Neutrophil (primary cell): Measurements from ENCODE around the gene OSBPL1A.

ENCODE experiments used
- H3K27ac ChIP-seq: fragments of 200-600 bp; sonication (generic); 2 replicates; pipeline ENCODE4 v1.5.1; 2016; ENCODE audit warnings: mild to moderate bottlenecking, moderate library complexity
- H3K27me3 ChIP-seq: fragments of 200-600 bp; sonication (generic); 2 replicates; pipeline ENCODE4 v1.6.0; 2016; ENCODE audit warnings: mild to moderate bottlenecking
- H3K36me3 ChIP-seq: fragments of 200-600 bp; sonication (generic); 2 replicates; pipeline ENCODE4 v1.5.1; 2017
- H3K4me1 ChIP-seq, 2 experiments: fragments of 200-600 bp in 1 of 2; sonication (generic) in 1 of 2; 1 replicate in 1 of 2; 2 replicates in 1 of 2; pipeline versions ENCODE4 v1.5.1 to v1.6.1; 2013 to 2016; ENCODE audit warnings: low read depth in 1 of 2, low read length in 1 of 2, mild to moderate bottlenecking in 1 of 2, moderate library complexity in 1 of 2; ENCODE audit not compliant: control insufficient read depth in 1 of 2, insufficient read depth in 1 of 2
- H3K4me3 ChIP-seq, 2 experiments: fragments of 200-600 bp in 1 of 2; sonication (generic) in 1 of 2; 1 replicate in 1 of 2; 2 replicates in 1 of 2; pipeline ENCODE4 v1.5.1; 2013 to 2016; ENCODE audit warnings: low read depth in 1 of 2, low read length in 1 of 2, mild to moderate bottlenecking in 1 of 2, moderate library complexity in 1 of 2
- H3K9me3 ChIP-seq: fragments of 200-600 bp; sonication (generic); 2 replicates; pipeline ENCODE4 v1.5.1; 2016
- TF ChIP-seq, protein P1 (sequence below): fragments of 200-600 bp; sonication (generic); IDR thresholded peaks from 2 replicates; pipeline ENCODE4 v1.5.1; 2016; ENCODE audit warnings: antibody characterized with exemption

The OSBPL1A gene

DNA sequence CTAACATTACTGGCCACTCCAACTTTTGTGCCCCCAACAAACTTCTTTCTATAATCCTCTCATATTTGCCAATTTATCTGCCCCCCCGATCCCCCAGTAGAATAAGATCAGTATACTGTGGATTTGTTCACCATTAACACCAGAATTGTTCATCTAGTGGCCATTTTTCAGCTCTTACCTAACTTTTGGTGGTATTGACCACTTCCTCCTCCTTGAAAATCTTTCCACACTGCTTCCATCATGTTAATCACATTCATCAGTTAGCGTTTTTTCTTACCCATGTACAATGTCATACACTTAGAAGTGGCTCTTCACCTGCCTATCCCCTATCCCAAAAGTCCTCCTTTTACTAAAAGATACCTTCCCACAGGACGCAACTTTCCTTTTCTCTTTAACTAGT, 35.0 kb upstream of the OSBPL1A start:
- TF ChIP-seq, protein P1, sequence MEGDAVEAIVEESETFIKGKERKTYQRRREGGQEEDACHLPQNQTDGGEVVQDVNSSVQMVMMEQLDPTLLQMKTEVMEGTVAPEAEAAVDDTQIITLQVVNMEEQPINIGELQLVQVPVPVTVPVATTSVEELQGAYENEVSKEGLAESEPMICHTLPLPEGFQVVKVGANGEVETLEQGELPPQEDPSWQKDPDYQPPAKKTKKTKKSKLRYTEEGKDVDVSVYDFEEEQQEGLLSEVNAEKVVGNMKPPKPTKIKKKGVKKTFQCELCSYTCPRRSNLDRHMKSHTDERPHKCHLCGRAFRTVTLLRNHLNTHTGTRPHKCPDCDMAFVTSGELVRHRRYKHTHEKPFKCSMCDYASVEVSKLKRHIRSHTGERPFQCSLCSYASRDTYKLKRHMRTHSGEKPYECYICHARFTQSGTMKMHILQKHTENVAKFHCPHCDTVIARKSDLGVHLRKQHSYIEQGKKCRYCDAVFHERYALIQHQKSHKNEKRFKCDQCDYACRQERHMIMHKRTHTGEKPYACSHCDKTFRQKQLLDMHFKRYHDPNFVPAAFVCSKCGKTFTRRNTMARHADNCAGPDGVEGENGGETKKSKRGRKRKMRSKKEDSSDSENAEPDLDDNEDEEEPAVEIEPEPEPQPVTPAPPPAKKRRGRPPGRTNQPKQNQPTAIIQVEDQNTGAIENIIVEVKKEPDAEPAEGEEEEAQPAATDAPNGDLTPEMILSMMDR: no peak

DNA sequence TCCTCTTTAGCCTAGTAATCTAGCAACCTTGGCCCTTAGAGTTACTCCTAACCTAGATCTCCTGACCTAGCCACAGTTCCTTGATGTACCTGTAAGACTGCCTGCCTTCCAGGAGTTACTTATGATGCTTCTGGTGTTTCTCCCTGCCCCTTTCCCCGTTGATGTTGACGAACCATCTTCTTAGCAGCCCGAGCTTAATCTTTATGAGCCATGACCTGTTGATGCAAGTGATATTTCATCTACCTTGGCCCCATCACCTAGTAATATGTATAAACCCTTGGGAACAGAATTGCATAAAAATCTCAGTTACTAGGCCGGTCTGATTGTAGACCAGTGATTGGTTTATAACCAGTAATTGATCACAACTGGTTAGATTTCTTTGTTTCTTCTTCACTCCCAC, 31.6 kb upstream of the OSBPL1A start:
- TF ChIP-seq, protein P1: no peak
- Histone ChIP-seq H3K36me3 (no peaks in the 10 kb centered on the region), H3K4me1 (peaks cover 16 to 20% of the 10 kb centered on the region in 2 experiments), H3K9me3 (no peaks in the 10 kb centered on the region), H3K27ac (no peak overlapping the region), H3K4me3 (no peak overlapping the region), H3K27me3 (peaks cover 13% of the 10 kb centered on the region)

More for the DNA sequence above, 35.0 kb upstream of the OSBPL1A start:
- Histone ChIP-seq H3K9me3 (no peaks in the 10 kb centered on the region), H3K27me3 (no peaks in the 10 kb centered on the region), H3K36me3 (peaks cover 8% of the 10 kb centered on the region), H3K4me3 (no peak overlapping the region), H3K27ac (peak overlapping the region; percentile 59), H3K4me1 (peaks cover 7 to 12% of the 10 kb centered on the region in 2 experiments)

DNA sequence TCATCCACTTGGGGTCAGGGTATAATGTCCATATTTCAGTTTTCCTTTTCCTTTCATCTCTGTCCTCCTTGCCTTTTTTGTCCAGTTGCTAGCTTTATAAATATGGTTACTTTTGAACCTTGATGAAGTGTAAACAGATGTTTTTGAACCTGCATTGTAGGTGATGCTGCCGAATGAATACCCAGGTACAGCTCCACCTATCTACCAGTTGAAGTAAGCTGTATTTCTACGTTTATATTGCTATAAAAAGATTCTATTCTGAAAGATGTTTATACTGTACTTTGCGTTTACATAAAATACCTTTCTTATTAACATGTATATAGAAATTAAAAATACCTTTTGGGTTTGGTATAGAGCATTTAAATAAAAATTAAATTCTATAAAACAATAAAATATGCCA, 31.1 kb upstream of the OSBPL1A start:
- H3K27ac ChIP-seq: no peak overlapping the region
- H3K9me3 ChIP-seq: no peaks in the 10 kb centered on the region
- no peak overlapping the region for H3K4me3 ChIP-seq
- peaks cover 18% of the 10 kb centered on the region for H3K27me3 ChIP-seq
- no peaks in the 10 kb centered on the region for H3K36me3 ChIP-seq
- peaks cover 16 to 20% of the 10 kb centered on the region in 2 experiments for H3K4me1 ChIP-seq
- TF ChIP-seq, protein P1: no peak

DNA sequence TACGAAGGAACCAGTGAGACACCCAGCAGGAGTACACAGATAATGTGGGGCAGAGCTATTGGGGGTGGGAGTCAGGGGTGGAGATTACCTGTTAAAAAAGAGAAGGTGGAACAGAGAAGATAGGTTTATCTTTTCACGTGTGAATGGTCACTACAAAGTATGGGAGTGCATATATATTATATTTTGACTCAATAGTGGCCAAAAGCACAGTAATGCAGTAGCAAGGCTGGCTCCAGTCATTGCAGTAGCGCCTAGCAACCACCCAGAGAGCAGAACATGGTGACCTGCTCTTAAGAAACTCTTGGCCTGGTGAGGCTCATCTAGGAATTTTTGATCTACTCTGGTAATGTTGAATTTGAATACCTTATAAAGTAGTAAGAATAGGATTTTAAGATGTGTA, 29.9 kb upstream of the OSBPL1A start:
- Histone ChIP-seq H3K4me3 (peak overlapping the region; percentile 19 to 87), H3K36me3 (no peaks in the 10 kb centered on the region), H3K9me3 (no peaks in the 10 kb centered on the region), H3K27ac (no peak overlapping the region), H3K4me1 (peaks cover 12 to 15% of the 10 kb centered on the region in 2 experiments), H3K27me3 (peaks cover 23% of the 10 kb centered on the region)
- TF ChIP-seq, protein P1: no peak

DNA sequence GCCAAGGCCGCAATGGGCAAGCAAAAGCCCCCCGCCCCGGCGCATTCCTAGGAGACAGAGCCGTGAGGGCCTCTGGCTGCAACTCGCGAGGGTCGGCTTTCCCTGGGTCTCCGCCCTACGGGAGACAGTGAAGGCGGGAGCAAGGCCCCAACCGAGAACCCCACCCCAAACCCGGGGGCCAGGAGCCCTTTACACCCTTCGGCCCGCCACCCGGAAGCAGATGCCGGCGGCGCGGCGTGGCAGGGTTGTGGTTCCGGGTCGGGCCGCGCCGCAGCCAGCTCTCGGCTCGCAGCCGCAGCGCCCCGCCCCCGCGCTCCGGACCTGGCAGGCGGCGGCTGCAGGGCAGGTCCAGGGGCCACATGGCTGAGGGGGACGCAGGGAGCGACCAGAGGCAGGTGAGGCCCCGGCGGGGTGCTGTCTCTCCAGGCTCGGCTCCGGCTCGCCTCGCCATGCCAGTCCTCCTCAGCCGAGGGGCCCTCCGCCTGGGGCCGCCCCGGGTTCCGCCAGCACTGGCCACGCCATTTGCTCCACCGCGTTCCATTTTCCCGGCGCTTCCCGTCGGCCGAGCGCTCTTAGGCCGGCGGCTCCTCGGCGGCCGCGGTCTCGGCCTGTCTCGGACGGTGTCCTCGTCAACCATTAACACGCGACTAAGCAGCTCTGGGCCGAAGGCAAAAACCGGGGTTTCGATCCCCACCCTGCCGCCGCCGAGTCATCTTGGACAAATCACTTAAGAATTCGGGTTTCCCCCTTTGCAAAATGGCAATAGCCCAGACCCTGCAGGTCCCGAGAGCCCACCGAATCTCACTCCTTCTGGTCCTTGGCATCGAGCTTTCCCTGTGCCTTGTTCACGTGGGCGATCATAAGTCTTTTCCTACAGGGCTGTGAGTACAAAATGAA, 29.0 kb upstream of the OSBPL1A start, which contains the start of gene IMPACT:
Gene IMPACT, plus strand, starts transcription at position 273 of the 897 bp plus-strand sequence. Its CDS starts 87 bp downstream, at position 360.
- no peaks in the 10 kb centered on the region for H3K9me3 ChIP-seq
- H3K4me1 ChIP-seq: peaks cover 8 to 9% of the 10 kb centered on the region in 2 experiments
- H3K27me3 ChIP-seq: peaks cover 23% of the 10 kb centered on the region
- TF ChIP-seq, protein P1: no peak
- H3K27ac ChIP-seq: peak within 1 kb of the TSS; percentile 76
- peak within 1 kb of the TSS; percentile 83 to 87 for H3K4me3 ChIP-seq
- H3K36me3 ChIP-seq: no peaks in the 10 kb centered on the region
